Brain microvascular endothelial cell (primary cell): ENCODE measurements around the gene KCNAB1.

Experiments
- DNase-seq: peaks from one replicate; pipeline ENCODE4 v3.0.0-alpha.2; 2020
- H3K27ac ChIP-seq: fragments of 250-450 bp; sonication (Bioruptor Pico); 2 replicates; pipeline ENCODE4 v1.5.1; 2020; ENCODE audit warnings: mild to moderate bottlenecking, moderate library complexity
- H3K27me3 ChIP-seq: fragments of 250-450 bp; sonication (Bioruptor Pico); replicated peaks from 2 replicates; pipeline ENCODE4 v1.5.1; 2020; ENCODE audit warnings: mild to moderate bottlenecking
- H3K36me3 ChIP-seq: fragments of 250-450 bp; sonication (Bioruptor Pico); replicated peaks from 2 replicates; pipeline ENCODE4 v1.5.1; 2020; ENCODE audit warnings: mild to moderate bottlenecking
- H3K4me3 ChIP-seq: 2 replicates; pipeline ENCODE4 v1.5.1; 2011; ENCODE audit warnings: low read depth, mild to moderate bottlenecking, control low read depth, low read length, moderate library complexity
- CTCF ChIP-seq: IDR thresholded peaks from 2 replicates; pipeline ENCODE4 v1.5.1; 2011; ENCODE audit warnings: low read depth, mild to moderate bottlenecking, moderate library complexity, low read length, control low read depth, inconsistent platforms; ENCODE audit errors: missing control alignments
- in situ Hi-C: cut with HindIII; loops from 2 replicates; pipeline ENCODE4 v1.10.0; 2017; ENCODE audit warnings: low sequenced_read_pairs, low pct_ligation_motif_present

Gene KCNAB1

GRCh38 chr3:156424758-156425157 is 304.4 kb downstream of the KCNAB1 start:
- H3K27ac ChIP-seq: no peak overlapping the region
- in situ Hi-C loops: no loop called here
- H3K36me3 ChIP-seq: no peaks in the 10 kb centered on the region

GRCh38 chr3:156425651-156426050 is 305.3 kb downstream of the KCNAB1 start:
- no peak for TF ChIP-seq CTCF
- Histone ChIP-seq H3K36me3 (no peaks in the 10 kb centered on the region), H3K4me3 (no peak overlapping the region), H3K27ac (no peak overlapping the region), H3K27me3 (no peaks in the 10 kb centered on the region)
- DNase-seq: no peak
- in situ Hi-C loops: no loop called here

More at GRCh38 chr3:156424758-156425157, 304.4 kb downstream of the KCNAB1 start:
- Histone ChIP-seq H3K27me3 (no peaks in the 10 kb centered on the region), H3K4me3 (no peak overlapping the region)
- no peak for TF ChIP-seq CTCF
- no peak for DNase-seq

- Histone ChIP-seq H3K4me3 (no peak overlapping the region), H3K27ac (no peak overlapping the region), H3K27me3 (no peaks in the 10 kb centered on the region), H3K36me3 (no peaks in the 10 kb centered on the region)
- no peak for TF ChIP-seq CTCF
- DNase-seq: no peak
- in situ Hi-C loops: no loop called here
Observed at GRCh38 chr3:156429125-156429524, 308.7 kb downstream of the KCNAB1 start.

GRCh38 chr3:156431334-156432124 is 311.2 kb downstream of the KCNAB1 start:
- no peak for DNase-seq
- TF ChIP-seq CTCF: no peak
- in situ Hi-C loops: no loop called here
- no peak overlapping the region for H3K27ac ChIP-seq
- H3K4me3 ChIP-seq: no peak overlapping the region
- no peaks in the 10 kb centered on the region for H3K27me3 ChIP-seq
- H3K36me3 ChIP-seq: no peaks in the 10 kb centered on the region

GRCh38 chr3:156432563-156432962 is 312.2 kb downstream of the KCNAB1 start:
- H3K4me3 ChIP-seq: no peak overlapping the region
- H3K27me3 ChIP-seq: no peaks in the 10 kb centered on the region
- no peaks in the 10 kb centered on the region for H3K36me3 ChIP-seq
- no peak overlapping the region for H3K27ac ChIP-seq
- no peak for DNase-seq
- TF ChIP-seq CTCF: no peak
- in situ Hi-C loops: no loop called here

- H3K4me3 ChIP-seq: no peak overlapping the region
- no peak overlapping the region for H3K27ac ChIP-seq
- in situ Hi-C loops: no loop called here
- H3K36me3 ChIP-seq: no peaks in the 10 kb centered on the region
- no peaks in the 10 kb centered on the region for H3K27me3 ChIP-seq
- DNase-seq: peak; percentile 14
- TF ChIP-seq CTCF: no peak
Observed at GRCh38 chr3:156433138-156433537, 312.8 kb downstream of the KCNAB1 start.
